ENCODE results near the gene VSX1.

DNA sequence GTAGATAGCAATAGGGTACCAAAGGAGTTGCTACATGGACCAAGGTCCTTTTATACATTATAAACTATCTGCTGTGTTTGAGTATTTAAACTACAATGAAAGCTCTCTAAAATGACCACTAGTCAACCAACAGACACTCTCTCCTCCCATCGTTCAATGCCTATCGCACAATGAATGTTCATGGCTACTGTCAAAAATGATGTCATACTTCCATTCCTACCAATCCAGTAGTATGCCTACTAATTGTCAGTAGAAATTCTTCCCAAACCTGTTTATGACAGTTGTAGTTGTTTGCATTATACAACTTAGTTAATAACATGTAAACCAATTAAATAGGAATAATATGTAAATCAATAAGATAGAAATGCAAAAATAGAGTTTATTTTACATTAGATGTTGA, 39.0 kb upstream of the VSX1 start:
- TF ChIP-seq CTCF (optimal IDR thresholded peaks at IDR 0.05 in 1 of 3, IDR thresholded peaks at IDR 0.05 in 1 of 3, conservative IDR thresholded peaks at IDR 0.05 in 1 of 3; ENCODE audit: extremely low read depth in 1 of 3, insufficient read depth in 2 of 3, low read length in 3 of 3) = no peak
- no peak for TF ChIP-seq EZH2 (IDR thresholded peaks at IDR 0.05; ENCODE audit: low read length)
